Aorta (tissue), 5 donors: ENCODE measurements around the gene MAP2K3. TPM values are rescaled to one million over a fixed set of nuclear protein-coding genes. Genes with fewer than 3 reads are reported as not detected.

ENCODE experiments used
- ATAC-seq: fragments of 200-7000 bp; cut with Tn5 transposase; one replicate; pipeline ENCODE4 v1.9.1; 2022; ENCODE audit warnings: moderate library complexity; ENCODE audit not compliant: low FRiP score
- DNase-seq, 2 donors: peaks; one replicate each; pipeline ENCODE4 v3.0.0-alpha.2; 2020
- H3K27ac ChIP-seq, 2 donors: one replicate each; pipeline ENCODE4 v1.5.1; 2013; ENCODE audit warnings: low read length in 2 of 2, mild to moderate bottlenecking in 2 of 2, moderate library complexity in 2 of 2, control low read depth in 1 of 2, inconsistent platforms in 1 of 2, low read depth in 1 of 2
- H3K27me3 ChIP-seq, 2 donors: one replicate each; pipeline ENCODE4 v1.6.1; 2013; ENCODE audit warnings: control low read depth in 1 of 2, low read length in 1 of 2, mild to moderate bottlenecking in 1 of 2, moderate library complexity in 1 of 2; ENCODE audit not compliant: insufficient read depth in 2 of 2, control insufficient read depth in 1 of 2
- H3K36me3 ChIP-seq, 2 donors: one replicate each; pipeline ENCODE4 v1.6.1; 2013; ENCODE audit warnings: control low read depth in 1 of 2, low read length in 1 of 2, mild to moderate bottlenecking in 1 of 2; ENCODE audit not compliant: insufficient read depth in 2 of 2, control insufficient read depth in 1 of 2
- H3K4me1 ChIP-seq, 2 donors: one replicate each; pipeline ENCODE4 v1.6.1; 2013; ENCODE audit warnings: low read length in 2 of 2, control low read depth in 1 of 2, mild to moderate bottlenecking in 1 of 2, moderate library complexity in 1 of 2; ENCODE audit not compliant: insufficient read depth in 2 of 2, control insufficient read depth in 1 of 2
- H3K4me3 ChIP-seq, 2 donors: one replicate each; pipeline ENCODE4 v1.5.1; 2013; ENCODE audit warnings: low read length in 2 of 2, control low read depth in 1 of 2, mild to moderate bottlenecking in 1 of 2
- H3K9me3 ChIP-seq: one replicate; pipeline ENCODE4 v1.6.1; 2013; ENCODE audit warnings: mild to moderate bottlenecking, low read length; ENCODE audit not compliant: control insufficient read depth
- WGBS, 2 donors: extraction: QIAGEN DNeasy Blood & Tissue Kit; methylation state at CpG; one replicate each; pipeline ENCODE4 v1.1.7; 2013; 5-methylcytosine and 5-hydroxymethylcytosine counted together
- intact Hi-C, 2 donors: fragments of 100-400 bp; cut with DNase I; formaldehyde crosslinking; loops; one replicate each; pipeline versions ENCODE4 v1.14.2 to v1.15.0; 2022
- polyA plus RNA-seq, 2 donors: library from polyadenylated mRNA; stranded (reverse); fragments of 200-250 nt; gene quantifications; one replicate each; pipeline ENCODE4 v1.2.3, GENCODE V29; 2013
- total RNA-seq, 2 donors: library from RNA; stranded (reverse); fragmentation: NEBNext Ultra II Directional; extraction: Animal tissue kit (Norgen Biotek cat#: 25700); gene quantifications; one replicate each; pipeline ENCODE4 v1.2.1, GENCODE V29; 2021
- donor health status: healthy with polysubstance abuse.
- donor health status: Bipolar disorder and iron deficiency.
- donor health status: DM: no; HTN: no; CAD: no.
- donor health status: DM: no; HTN: no; CAD: no.
- donor health status: DM: yes; HTN: yes; CAD: no.

MAP2K3 gene
- total and polyA plus RNA-seq, 4 donors, result 21.8 to 82.6 (median 50.1) TPM

DNA sequence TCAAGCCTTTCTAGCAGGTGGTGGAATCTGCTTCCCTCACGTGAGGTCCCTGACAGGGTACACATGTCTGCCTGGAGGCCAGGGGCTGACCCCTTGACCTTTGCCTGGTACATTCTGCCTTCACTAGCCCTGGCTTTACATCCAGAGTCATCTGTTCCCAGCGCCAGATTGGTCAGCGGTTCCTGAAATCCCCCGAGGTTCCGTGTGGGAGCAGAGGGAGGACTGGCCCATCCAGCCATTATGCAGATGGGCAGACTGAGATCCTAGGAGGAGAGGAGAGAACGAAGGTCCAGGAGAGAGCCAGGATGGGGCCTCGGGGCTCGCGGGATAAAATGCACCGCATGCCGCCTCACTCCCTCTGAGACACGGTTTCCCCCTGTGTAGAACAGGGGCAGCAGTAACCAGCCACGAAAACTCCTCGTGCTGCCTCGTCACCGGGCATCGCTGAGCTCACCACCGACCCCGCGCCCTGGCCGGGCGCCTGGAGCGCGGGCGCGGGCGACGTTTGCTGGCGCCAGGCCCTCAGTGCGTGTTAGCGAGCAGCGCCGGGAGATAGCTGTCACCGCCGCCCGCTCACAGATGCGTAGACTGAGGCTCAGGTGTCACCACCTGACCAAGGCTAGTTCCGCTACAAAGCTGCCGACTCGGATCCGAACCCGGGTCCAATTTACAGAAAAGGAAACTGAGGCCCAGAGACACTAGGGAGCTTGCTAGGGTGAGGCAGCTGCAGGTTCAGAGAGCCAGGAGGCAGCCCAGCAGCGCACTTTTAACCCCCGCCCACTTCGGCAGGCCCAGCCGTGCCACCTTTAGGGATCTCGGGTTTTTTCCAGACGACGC, 811 bp upstream of the MAP2K3 start:
- intact Hi-C loops, result loop anchor here (2.0 to 5.0 kb wide), 3 partner anchors 69 to 174 kb away; partner anchors contain the start of gene TMEM11 (in 1 of the 2)
- DNase-seq (peak; percentile 74 to 89), ATAC-seq (no peak)
- H3K9me3 ChIP-seq, result no peaks in the 10 kb centered on the region
- peaks cover 0 to 8% of the 10 kb centered on the region in 2 donors for H3K4me1 ChIP-seq
- 21 to 25% methylated on average over 46 to 49 of the region's 49 CpGs for WGBS, 2 donors
- H3K36me3 ChIP-seq, result no peaks in the 10 kb centered on the region
- no peaks in the 10 kb centered on the region for H3K27me3 ChIP-seq
- peak overlapping the region; percentile 38 to 94 for H3K27ac ChIP-seq
- H3K4me3 ChIP-seq, result no peak overlapping the region

DNA sequence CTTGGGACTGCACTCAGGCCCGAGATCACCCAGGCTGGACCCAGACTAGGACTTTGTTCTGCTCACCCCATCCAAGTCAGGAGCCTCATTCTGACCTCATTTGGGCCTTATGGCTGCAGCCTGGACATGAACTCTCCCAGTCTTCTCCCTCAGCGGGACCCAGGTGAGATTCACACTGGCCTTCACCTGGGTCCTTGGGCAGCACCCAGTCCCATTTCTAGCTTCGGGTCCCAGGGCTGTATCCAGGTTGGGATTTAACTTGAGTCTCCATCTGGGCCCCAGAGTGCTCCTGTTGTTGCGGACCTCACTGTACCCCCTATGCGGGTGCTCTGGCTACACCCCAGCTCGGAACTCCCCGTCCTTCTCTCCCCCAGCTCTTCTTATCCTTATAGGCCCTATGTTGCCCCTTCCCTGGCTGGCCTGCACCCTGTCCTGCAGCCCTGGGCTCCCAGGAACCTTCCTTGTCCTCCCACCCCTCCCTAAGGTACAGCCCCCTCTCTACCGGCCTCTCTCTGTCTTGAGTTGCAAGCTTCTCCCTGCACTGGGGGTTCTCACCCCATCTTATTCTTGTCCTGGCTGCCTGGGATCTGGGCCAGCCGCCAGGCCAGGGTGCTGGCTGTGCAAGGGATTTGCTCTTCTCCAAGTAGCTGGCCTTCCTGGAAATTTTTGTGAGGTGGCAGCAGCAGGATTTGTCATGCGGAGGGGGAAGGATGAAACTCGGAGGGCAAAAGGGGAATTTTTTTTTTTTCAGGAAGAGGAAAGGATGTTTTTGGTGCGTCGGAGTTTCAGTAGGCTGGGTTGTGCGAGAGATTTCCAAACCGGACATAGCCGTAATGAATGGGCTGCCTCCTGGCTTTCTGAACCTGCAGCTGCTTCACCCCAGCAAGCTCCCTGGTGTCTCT, 904 bp downstream of the MAP2K3 start:
- H3K36me3 ChIP-seq, result no peaks in the 10 kb centered on the region
- peak overlapping the region; percentile 70 to 85 for H3K4me3 ChIP-seq
- DNase-seq (peak in 1 of 2 donors; percentile 66), ATAC-seq (no peak)
- H3K9me3 ChIP-seq, result no peaks in the 10 kb centered on the region
- H3K27ac ChIP-seq, result peak overlapping the region; percentile 76 to 93
- intact Hi-C loops, result loop anchor here in 1 of 2 donors (2.0 to 5.0 kb wide), 3 partner anchors 37 to 243 kb away; partner anchors contain the start of genes TMEM11 and USP22
- peaks cover 3 to 8% of the 10 kb centered on the region in 2 donors for H3K4me1 ChIP-seq
- no peaks in the 10 kb centered on the region for H3K27me3 ChIP-seq
- 1% methylated on average over 16 of the region's 16 CpGs for WGBS, 2 donors

DNA sequence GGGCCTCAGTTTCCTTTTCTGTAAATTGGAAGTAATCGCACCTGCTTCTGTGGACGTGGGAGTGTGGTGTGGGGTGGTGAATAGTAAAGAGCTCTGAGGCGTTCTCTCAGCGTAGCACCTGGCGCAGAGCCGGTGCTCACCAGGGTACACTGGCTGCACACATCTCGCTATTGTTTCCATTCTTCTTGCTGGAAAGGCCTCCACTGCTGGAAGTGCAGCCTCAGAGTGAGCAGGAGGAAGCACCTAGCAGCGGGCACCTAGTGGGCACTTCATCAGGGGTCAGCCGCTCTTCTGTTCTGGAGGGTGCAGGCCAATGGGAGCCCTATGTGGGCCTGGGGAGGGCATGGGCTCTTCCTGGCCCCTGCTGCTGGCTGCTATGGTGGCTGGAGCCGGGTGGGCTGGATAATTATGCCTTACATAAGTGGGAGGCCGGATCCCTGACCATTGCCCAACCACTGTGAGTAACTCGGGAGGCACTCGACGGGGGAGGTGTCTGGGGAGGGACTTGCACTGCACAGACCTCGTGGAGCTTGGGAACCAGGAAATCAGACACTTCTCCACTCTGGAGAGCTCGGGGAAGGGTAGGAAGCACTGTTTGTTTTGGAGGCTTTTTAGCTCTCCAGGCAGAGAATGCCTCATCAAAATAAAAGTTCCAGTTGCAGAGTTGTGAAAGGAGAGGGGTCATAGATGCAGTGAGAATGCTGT, 1.7 kb downstream of the MAP2K3 start:
- DNase-seq, result peak; percentile 95 to 97
- Histone ChIP-seq H3K27ac (peak overlapping the region; percentile 76 to 93), H3K9me3 (no peaks in the 10 kb centered on the region), H3K27me3 (no peaks in the 10 kb centered on the region), H3K4me1 (peaks cover 3 to 8% of the 10 kb centered on the region in 2 donors), H3K36me3 (no peaks in the 10 kb centered on the region), H3K4me3 (peak overlapping the region; percentile 70 to 85)
- intact Hi-C loops, result loop anchor here in 1 of 2 donors (2.0 to 5.0 kb wide), 2 partner anchors 36 to 243 kb away; partner anchors contain the start of gene USP22
- ATAC-seq, result peak; percentile 78
- 1 to 2% methylated on average over 16 of the region's 16 CpGs for WGBS, 2 donors

DNA sequence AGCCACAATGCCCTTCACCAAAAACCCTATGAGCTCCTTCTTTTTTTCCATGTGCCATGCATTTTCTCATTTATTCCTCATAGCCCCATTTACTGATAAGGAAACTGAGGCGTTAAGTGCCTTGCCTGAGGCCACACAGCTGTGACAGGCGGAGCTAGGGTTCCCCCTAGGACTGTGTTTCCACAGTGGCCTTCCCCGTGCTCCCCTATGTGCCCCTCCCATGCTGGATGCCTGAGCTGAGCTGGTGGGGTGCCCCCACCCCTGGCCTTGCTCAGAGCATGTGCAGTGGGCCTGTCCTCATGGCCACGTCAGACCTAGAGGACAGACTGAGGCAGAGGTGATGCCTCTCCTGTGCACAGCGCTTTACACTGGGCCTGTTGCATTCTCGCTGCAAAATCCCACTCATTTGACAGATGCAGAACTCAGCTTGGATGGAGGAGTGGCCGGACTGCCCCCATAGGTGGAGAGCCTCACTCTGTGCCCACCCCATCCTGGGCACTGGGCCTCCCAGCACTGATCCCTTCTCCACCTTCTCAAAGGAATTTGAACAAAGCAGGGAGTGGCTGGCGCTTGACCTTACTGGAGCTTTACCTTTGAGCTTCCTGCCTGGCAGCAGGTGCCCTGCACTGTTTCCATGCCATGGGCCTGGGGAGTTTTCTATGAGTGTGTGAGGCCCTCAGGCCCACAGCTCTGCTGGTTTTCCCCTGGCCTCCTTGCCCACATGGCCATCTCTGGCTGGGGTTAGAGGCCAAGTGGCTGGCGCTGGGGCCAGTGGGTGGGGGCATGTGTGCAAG, 2.6 kb downstream of the MAP2K3 start:
- peaks cover 3 to 8% of the 10 kb centered on the region in 2 donors for H3K4me1 ChIP-seq
- peak overlapping the region; percentile 34 to 78 for H3K27ac ChIP-seq
- 42 to 47% methylated on average over 9 of the region's 9 CpGs for WGBS, 2 donors
- H3K36me3 ChIP-seq, result no peaks in the 10 kb centered on the region
- intact Hi-C loops, result loop anchor here in 1 of 2 donors (2.0 to 5.0 kb wide), 2 partner anchors 35 to 244 kb away; partner anchors contain the start of gene USP22
- peak overlapping the region; percentile 2 to 16 for H3K4me3 ChIP-seq
- DNase-seq, result no peak
- H3K9me3 ChIP-seq, result no peaks in the 10 kb centered on the region
- no peak for ATAC-seq
- no peaks in the 10 kb centered on the region for H3K27me3 ChIP-seq

DNA sequence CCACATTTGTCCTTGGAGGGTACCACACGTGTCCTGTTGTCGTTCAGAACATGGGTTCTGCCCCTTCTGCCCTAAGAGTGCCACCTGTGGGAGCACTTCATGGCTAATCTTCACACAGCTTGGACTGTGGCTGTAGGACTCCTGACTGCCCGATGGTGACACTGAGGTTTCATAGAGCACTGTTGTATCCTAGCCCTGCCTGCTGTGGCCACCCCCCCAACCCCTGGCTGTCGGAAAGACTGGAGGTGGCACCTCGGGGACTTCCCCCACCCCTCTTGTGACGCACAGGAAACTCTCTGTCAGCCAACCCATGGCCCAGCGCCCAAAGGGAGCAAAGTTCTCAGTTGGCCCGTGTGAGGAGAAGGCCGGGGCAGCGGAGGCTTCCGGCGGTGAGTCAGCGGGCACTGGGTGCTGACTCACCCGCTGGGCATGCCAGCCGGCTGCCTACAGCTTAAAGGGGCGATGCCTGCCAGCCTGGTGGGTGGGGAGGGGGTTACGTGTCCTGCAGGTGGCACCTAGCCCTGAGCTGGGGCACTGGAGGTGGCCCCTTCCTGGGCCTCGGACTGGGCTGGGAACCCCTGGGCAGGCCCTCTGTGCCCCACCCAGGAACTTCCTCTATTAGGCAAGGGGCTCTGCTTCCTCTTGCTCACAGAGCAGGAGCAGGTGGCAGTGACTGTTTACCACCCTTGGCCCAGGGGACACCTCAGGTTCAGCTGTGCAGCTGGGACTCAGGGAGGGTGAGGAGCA, 3.4 kb downstream of the MAP2K3 start:
- 0% methylated on average over 17 to 18 of the region's 18 CpGs for WGBS, 2 donors
- no peaks in the 10 kb centered on the region for H3K27me3 ChIP-seq
- H3K4me1 ChIP-seq, result peaks cover 3 to 4% of the 10 kb centered on the region in 2 donors
- no peaks in the 10 kb centered on the region for H3K36me3 ChIP-seq
- ATAC-seq (peak; percentile 76), DNase-seq (peak; percentile 98 to 99)
- H3K4me3 ChIP-seq, result peak overlapping the region in 1 of 2 donors; percentile 16
- H3K27ac ChIP-seq, result peak overlapping the region; percentile 34 to 78
- intact Hi-C loops, result loop anchor here in 1 of 2 donors (2.0 to 5.0 kb wide), 2 partner anchors 34 to 245 kb away; partner anchors contain the start of gene USP22
- H3K9me3 ChIP-seq, result no peaks in the 10 kb centered on the region

DNA sequence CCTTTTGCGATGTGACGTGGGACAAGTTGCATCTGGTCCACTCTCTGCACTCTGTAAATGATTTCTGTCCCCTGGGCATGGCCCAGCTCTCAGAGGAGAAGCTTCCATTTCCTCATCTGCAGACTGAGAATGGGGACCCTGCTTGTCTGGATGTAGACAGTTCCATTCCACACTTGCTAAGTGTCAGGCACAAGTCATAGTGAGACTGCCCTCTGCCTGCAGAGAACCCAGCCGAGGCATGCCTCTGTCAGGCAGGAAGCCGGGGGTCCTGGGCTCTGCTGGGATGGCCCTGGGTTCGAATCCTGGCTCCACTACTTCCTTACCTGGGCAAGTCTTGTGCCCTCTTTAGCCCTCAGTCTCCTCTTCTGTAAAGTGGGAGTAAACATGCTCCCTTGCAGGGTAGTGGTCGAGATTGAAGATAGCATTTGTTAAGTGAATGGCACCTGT, 4.1 kb downstream of the MAP2K3 start:
- Histone ChIP-seq H3K9me3 (no peaks in the 10 kb centered on the region), H3K4me1 (peaks cover 3 to 4% of the 10 kb centered on the region in 2 donors), H3K27me3 (no peaks in the 10 kb centered on the region), H3K36me3 (no peaks in the 10 kb centered on the region), H3K27ac (peak overlapping the region in 1 of 2 donors; percentile 14), H3K4me3 (no peak overlapping the region)
- ATAC-seq, result no peak
- 65 to 68% methylated on average over 6 of the region's 6 CpGs for WGBS, 2 donors
- no peak for DNase-seq
- intact Hi-C loops, result loop anchor here in 1 of 2 donors (5.0 kb wide), 1 partner anchor 34 kb away; no protein-coding TSS in a partner anchor
